Measurements from ENCODE around the gene ADAM23.

The ADAM23 gene

GRCh38 chr2:206565666-206566065 is 122.3 kb downstream of the ADAM23 start:
- no peak for DNase-seq (ENCODE audit: low read depth)

GRCh38 chr2:206569470-206569869 is 126.1 kb downstream of the ADAM23 start:
- DNase-seq (ENCODE audit: low read depth) = no peak

GRCh38 chr2:206570199-206570598 is 126.9 kb downstream of the ADAM23 start:
- no peak for DNase-seq (ENCODE audit: low read depth)

GRCh38 chr2:206572725-206573124 is 129.4 kb downstream of the ADAM23 start:
- DNase-seq (ENCODE audit: low read depth) = no peak

GRCh38 chr2:206573793-206574192 is 130.5 kb downstream of the ADAM23 start:
- DNase-seq (ENCODE audit: low read depth) = no peak

GRCh38 chr2:206584323-206585116 is 141.2 kb downstream of the ADAM23 start:
- no peak for DNase-seq (ENCODE audit: low read depth)

GRCh38 chr2:206585335-206585734 is 142.0 kb downstream of the ADAM23 start:
- DNase-seq (ENCODE audit: low read depth) = no peak

- DNase-seq (ENCODE audit: low read depth) = no peak
These were observed 143.3 kb downstream of the ADAM23 start for GRCh38 chr2:206586609-206587008.

GRCh38 chr2:206597717-206598218 is 154.4 kb downstream of the ADAM23 start:
- no peak for DNase-seq (ENCODE audit: low read depth)

- no peak for DNase-seq (ENCODE audit: low read depth)
These were observed 159.9 kb downstream of the ADAM23 start for GRCh38 chr2:206603243-206603642.

- DNase-seq (ENCODE audit: low read depth) = no peak
These were observed 167.1 kb downstream of the ADAM23 start for GRCh38 chr2:206610451-206610850.

- DNase-seq (ENCODE audit: low read depth) = no peak
These were observed 167.9 kb downstream of the ADAM23 start for GRCh38 chr2:206611191-206611590.

GRCh38 chr2:206611736-206612135 is 168.4 kb downstream of the ADAM23 start:
- no peak for DNase-seq (ENCODE audit: low read depth)

GRCh38 chr2:206614811-206615210 is 171.5 kb downstream of the ADAM23 start:
- DNase-seq (ENCODE audit: low read depth) = no peak

- DNase-seq (ENCODE audit: low read depth) = no peak
These were observed 172.2 kb downstream of the ADAM23 start for GRCh38 chr2:206615417-206616089.

GRCh38 chr2:206616151-206616550 is 172.8 kb downstream of the ADAM23 start:
- DNase-seq (ENCODE audit: low read depth) = no peak

- no peak for DNase-seq (ENCODE audit: low read depth)
These were observed 175.7 kb downstream of the ADAM23 start for GRCh38 chr2:206619011-206619410.

- DNase-seq (ENCODE audit: low read depth) = no peak
These were observed 182.8 kb downstream of the ADAM23 start for GRCh38 chr2:206626108-206626507.

GRCh38 chr2:206627632-206628031 is 184.3 kb downstream of the ADAM23 start:
- DNase-seq (ENCODE audit: low read depth) = no peak

- DNase-seq (ENCODE audit: low read depth) = no peak
These were observed 188.0 kb downstream of the ADAM23 start for GRCh38 chr2:206631340-206631739.

- no peak for DNase-seq (ENCODE audit: low read depth)
These were observed 191.7 kb downstream of the ADAM23 start for GRCh38 chr2:206635015-206635414.

- no peak for DNase-seq (ENCODE audit: low read depth)
These were observed 196.3 kb downstream of the ADAM23 start for GRCh38 chr2:206639636-206640035.

GRCh38 chr2:206641226-206641625 is 197.9 kb downstream of the ADAM23 start:
- DNase-seq (ENCODE audit: low read depth) = no peak

Data from T follicular helper cell (primary cell).